HepG2 (cell line): Measurements from ENCODE around the gene FGFR3. TPM values are rescaled to one million over a fixed set of nuclear protein-coding genes. Genes with fewer than 3 reads are reported as not detected.

Experiments used
- EEA1 ChIP-seq: sonication (generic); formaldehyde crosslinking; IDR thresholded peaks from 2 replicates; pipeline ENCODE4 v1.5.1; 2020; ENCODE audit warnings: mild to moderate bottlenecking, missing genetic modification reagents, borderline replicate concordance
- ELF3 ChIP-seq: IDR thresholded peaks from 2 replicates; pipeline ENCODE4 v1.6.1; 2016; ENCODE audit warnings: missing genetic modification reagents, missing compliant biosample characterization
- GATAD2A ChIP-seq: IDR thresholded peaks from 2 replicates; pipeline ENCODE4 v1.6.1; 2016
- HMGXB4 ChIP-seq, 2 experiments: sonication (generic) in 1 of 2; formaldehyde crosslinking in 1 of 2; IDR thresholded peaks; 2 replicates each; pipeline versions ENCODE4 v1.4.0 to v1.6.1; 2018 to 2020; ENCODE audit warnings: missing genetic modification reagents in 2 of 2, borderline replicate concordance in 1 of 2, low read depth in 1 of 2, mild to moderate bottlenecking in 1 of 2, missing biosample characterization in 1 of 2
- KDM4B ChIP-seq: sonication (generic); formaldehyde crosslinking; IDR thresholded peaks from 2 replicates; pipeline ENCODE4 v1.4.0; 2020; ENCODE audit warnings: missing genetic modification reagents
- SALL2 ChIP-seq: sonication (generic); formaldehyde crosslinking; IDR thresholded peaks from 2 replicates; pipeline ENCODE4 v1.8.1; 2023; ENCODE audit warnings: mild to moderate bottlenecking, missing genetic modification reagents, inconsistent platforms
- SP5 ChIP-seq: IDR thresholded peaks from 2 replicates; pipeline ENCODE4 v1.6.1; 2016; ENCODE audit warnings: low read depth, borderline replicate concordance
- U2AF1 ChIP-seq: fragments of 200-400 bp; formaldehyde crosslinking; optimal IDR thresholded peaks from 2 replicates; pipeline ENCODE3; 2017; ENCODE audit warnings: mild to moderate bottlenecking, low read depth, low read length
- ZBTB33 ChIP-seq: sonication (generic); formaldehyde crosslinking; IDR thresholded peaks from 2 replicates; pipeline ENCODE4 v1.4.0; 2020; ENCODE audit warnings: missing genetic modification reagents
- ZBTB38 ChIP-seq: sonication (generic); formaldehyde crosslinking; IDR thresholded peaks from 2 replicates; pipeline ENCODE4 v1.5.1; 2020; ENCODE audit warnings: mild to moderate bottlenecking, missing genetic modification reagents
- ZBTB7A ChIP-seq: sonication (generic); formaldehyde crosslinking; IDR thresholded peaks from 2 replicates; pipeline ENCODE4 v1.8.0; 2022; ENCODE audit warnings: mild to moderate bottlenecking, missing genetic modification reagents
- ZNF354B ChIP-seq: sonication (generic); formaldehyde crosslinking; IDR thresholded peaks from 2 replicates; pipeline ENCODE4 v1.8.0; 2022; ENCODE audit warnings: mild to moderate bottlenecking, missing genetic modification reagents
- ZNF468 ChIP-seq: sonication (generic); formaldehyde crosslinking; IDR thresholded peaks from 2 replicates; pipeline ENCODE4 v1.8.0; 2022; ENCODE audit warnings: mild to moderate bottlenecking, moderate library complexity, missing genetic modification reagents
- ZNF543 ChIP-seq: sonication (generic); formaldehyde crosslinking; IDR thresholded peaks from 2 replicates; pipeline ENCODE4 v1.4.0; 2020; ENCODE audit warnings: mild to moderate bottlenecking, missing genetic modification reagents
- polyA plus RNA-seq, 8 experiments: library from polyadenylated mRNA; depleted of rRNA in 3 of 8; stranded (reverse) in 7 of 8; unstranded in 1 of 8; fragments of >200 nt; fragmentation: Illumina TruSeq in 4 of 8; extraction: Trizol in 4 of 8; gene quantifications; 2 replicates each; pipeline versions ENCODE4 v1.2.1 to v1.2.3, GENCODE V29; 2011 to 2016; ENCODE audit warnings: low read depth in 4 of 8, missing spikeins in 1 of 8, mixed read lengths in 1 of 8; ENCODE audit not compliant: insufficient read depth in 1 of 8
- total RNA-seq, 5 experiments: library from RNA; depleted of rRNA; stranded (reverse); fragments of >200 nt; fragmentation: Illumina TruSeq; extraction: Trizol; gene quantifications; 2 replicates each; pipeline ENCODE4 v1.2.3, GENCODE V29; 2016; ENCODE audit warnings: low read depth in 1 of 5
- TF ChIP-seq, protein P1 (sequence below): sonication (generic); formaldehyde crosslinking; IDR thresholded peaks from 2 replicates; pipeline ENCODE4 v1.4.0; 2020; ENCODE audit warnings: low read depth, missing genetic modification reagents
- TF ChIP-seq, protein P2 (sequence below): sonication (generic); formaldehyde crosslinking; IDR thresholded peaks from 2 replicates; pipeline ENCODE4 v1.4.0; 2020; ENCODE audit warnings: mild to moderate bottlenecking, missing genetic modification reagents

The FGFR3 gene
- total and polyA plus RNA-seq, 2 of the 13 experiments (the other 11 are each of a cell fraction or from before 2014, with no cell fraction given) = 103 to 109 TPM

- TF ChIP-seq EEA1 (CRISPR knock-in tag) = no peak
- TF ChIP-seq KDM4B = peak; percentile 84
- TF ChIP-seq, protein P1, sequence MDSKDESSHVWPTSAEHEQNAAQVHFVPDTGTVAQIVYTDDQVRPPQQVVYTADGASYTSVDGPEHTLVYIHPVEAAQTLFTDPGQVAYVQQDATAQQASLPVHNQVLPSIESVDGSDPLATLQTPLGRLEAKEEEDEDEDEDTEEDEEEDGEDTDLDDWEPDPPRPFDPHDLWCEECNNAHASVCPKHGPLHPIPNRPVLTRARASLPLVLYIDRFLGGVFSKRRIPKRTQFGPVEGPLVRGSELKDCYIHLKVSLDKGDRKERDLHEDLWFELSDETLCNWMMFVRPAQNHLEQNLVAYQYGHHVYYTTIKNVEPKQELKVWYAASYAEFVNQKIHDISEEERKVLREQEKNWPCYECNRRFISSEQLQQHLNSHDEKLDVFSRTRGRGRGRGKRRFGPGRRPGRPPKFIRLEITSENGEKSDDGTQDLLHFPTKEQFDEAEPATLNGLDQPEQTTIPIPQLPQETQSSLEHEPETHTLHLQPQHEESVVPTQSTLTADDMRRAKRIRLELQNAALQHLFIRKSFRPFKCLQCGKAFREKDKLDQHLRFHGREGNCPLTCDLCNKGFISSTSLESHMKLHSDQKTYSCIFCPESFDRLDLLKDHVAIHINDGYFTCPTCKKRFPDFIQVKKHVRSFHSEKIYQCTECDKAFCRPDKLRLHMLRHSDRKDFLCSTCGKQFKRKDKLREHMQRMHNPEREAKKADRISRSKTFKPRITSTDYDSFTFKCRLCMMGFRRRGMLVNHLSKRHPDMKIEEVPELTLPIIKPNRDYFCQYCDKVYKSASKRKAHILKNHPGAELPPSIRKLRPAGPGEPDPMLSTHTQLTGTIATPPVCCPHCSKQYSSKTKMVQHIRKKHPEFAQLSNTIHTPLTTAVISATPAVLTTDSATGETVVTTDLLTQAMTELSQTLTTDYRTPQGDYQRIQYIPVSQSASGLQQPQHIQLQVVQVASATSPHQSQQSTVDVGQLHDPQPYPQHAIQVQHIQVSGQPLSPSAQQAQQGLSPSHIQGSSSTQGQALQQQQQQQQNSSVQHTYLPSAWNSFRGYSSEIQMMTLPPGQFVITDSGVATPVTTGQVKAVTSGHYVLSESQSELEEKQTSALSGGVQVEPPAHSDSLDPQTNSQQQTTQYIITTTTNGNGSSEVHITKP (CRISPR knock-in tag) = peak; percentile 46
- TF ChIP-seq GATAD2A (CRISPR knock-in tag) = peak; percentile 84
- TF ChIP-seq, protein P2, sequence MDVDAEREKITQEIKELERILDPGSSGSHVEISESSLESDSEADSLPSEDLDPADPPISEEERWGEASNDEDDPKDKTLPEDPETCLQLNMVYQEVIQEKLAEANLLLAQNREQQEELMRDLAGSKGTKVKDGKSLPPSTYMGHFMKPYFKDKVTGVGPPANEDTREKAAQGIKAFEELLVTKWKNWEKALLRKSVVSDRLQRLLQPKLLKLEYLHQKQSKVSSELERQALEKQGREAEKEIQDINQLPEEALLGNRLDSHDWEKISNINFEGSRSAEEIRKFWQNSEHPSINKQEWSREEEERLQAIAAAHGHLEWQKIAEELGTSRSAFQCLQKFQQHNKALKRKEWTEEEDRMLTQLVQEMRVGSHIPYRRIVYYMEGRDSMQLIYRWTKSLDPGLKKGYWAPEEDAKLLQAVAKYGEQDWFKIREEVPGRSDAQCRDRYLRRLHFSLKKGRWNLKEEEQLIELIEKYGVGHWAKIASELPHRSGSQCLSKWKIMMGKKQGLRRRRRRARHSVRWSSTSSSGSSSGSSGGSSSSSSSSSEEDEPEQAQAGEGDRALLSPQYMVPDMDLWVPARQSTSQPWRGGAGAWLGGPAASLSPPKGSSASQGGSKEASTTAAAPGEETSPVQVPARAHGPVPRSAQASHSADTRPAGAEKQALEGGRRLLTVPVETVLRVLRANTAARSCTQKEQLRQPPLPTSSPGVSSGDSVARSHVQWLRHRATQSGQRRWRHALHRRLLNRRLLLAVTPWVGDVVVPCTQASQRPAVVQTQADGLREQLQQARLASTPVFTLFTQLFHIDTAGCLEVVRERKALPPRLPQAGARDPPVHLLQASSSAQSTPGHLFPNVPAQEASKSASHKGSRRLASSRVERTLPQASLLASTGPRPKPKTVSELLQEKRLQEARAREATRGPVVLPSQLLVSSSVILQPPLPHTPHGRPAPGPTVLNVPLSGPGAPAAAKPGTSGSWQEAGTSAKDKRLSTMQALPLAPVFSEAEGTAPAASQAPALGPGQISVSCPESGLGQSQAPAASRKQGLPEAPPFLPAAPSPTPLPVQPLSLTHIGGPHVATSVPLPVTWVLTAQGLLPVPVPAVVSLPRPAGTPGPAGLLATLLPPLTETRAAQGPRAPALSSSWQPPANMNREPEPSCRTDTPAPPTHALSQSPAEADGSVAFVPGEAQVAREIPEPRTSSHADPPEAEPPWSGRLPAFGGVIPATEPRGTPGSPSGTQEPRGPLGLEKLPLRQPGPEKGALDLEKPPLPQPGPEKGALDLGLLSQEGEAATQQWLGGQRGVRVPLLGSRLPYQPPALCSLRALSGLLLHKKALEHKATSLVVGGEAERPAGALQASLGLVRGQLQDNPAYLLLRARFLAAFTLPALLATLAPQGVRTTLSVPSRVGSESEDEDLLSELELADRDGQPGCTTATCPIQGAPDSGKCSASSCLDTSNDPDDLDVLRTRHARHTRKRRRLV (CRISPR knock-in tag) = peak; percentile 53; the same call in 1 of the 2 replicates
- TF ChIP-seq ZBTB38 (CRISPR knock-in tag) = peak; percentile 66; the same call in 1 of the 2 replicates
- peak; percentile 96 for TF ChIP-seq SP5 (CRISPR knock-in tag)
- TF ChIP-seq SALL2 (CRISPR knock-in tag) = peak; percentile 79
- peak; percentile 96 for TF ChIP-seq ZNF543 (CRISPR knock-in tag)
- TF ChIP-seq HMGXB4 (CRISPR knock-in tag; IDR thresholded peaks at IDR 0.05; ENCODE audit: borderline replicate concordance in 1 of 2, low read depth in 1 of 2) = peak in 1 of 2 experiments; percentile 88; a peak in 1 of 4 replicates
- peak; percentile 56 for TF ChIP-seq ZBTB33 (CRISPR knock-in tag)
- TF ChIP-seq ZNF468 = no peak
- TF ChIP-seq ZBTB7A = peak; percentile 92
- TF ChIP-seq U2AF1 = no peak
- no peak for TF ChIP-seq ZNF354B (CRISPR knock-in tag)
- peak; percentile 49; the same call in 1 of the 2 replicates for TF ChIP-seq ELF3 (CRISPR knock-in tag)
Observed at GRCh38 chr4:1779588-1780382, 13.3 kb upstream of the FGFR3 start (continued).
